Chondrocyte (in vitro differentiated cells): ENCODE results near the gene LGI4. TPM values are rescaled to one million over a fixed set of nuclear protein-coding genes. Genes with fewer than 3 reads are reported as not detected.
A peak's percentile ranks its signal among the peaks of the same experiment; 100 is the strongest.

ENCODE experiments used
- DNase-seq: peaks from one replicate; pipeline ENCODE4 v3.0.0; 2021; ENCODE audit warnings: mixed read lengths, low spot score
- H3K27ac Mint-ChIP-seq: one replicate; pipeline ENCODE4 v1.8.0; 2021; ENCODE audit warnings: mild to moderate bottlenecking, moderate library complexity, mixed read lengths; ENCODE audit not compliant: unreplicated experiment
- H3K27me3 Mint-ChIP-seq: 2 replicates; pipeline ENCODE4 v1.8.0; 2021; ENCODE audit warnings: low read depth, mixed read lengths
- H3K36me3 Mint-ChIP-seq: 2 replicates; pipeline ENCODE4 v1.8.0; 2021; ENCODE audit warnings: low read depth, mixed read lengths
- H3K4me1 Mint-ChIP-seq: 2 replicates; pipeline ENCODE4 v1.8.0; 2021; ENCODE audit warnings: low read depth, mild to moderate bottlenecking, mixed read lengths
- H3K4me3 Mint-ChIP-seq: one replicate; pipeline ENCODE4 v1.8.0; 2021; ENCODE audit warnings: mild to moderate bottlenecking, moderate library complexity, mixed read lengths; ENCODE audit not compliant: unreplicated experiment
- H3K9me3 Mint-ChIP-seq: 2 replicates; pipeline ENCODE4 v1.8.0; 2021; ENCODE audit warnings: low read depth, mixed read lengths
- total RNA-seq: library from RNA; stranded (reverse); gene quantifications from 3 replicates; pipeline ENCODE4 v1.2.1, GENCODE V29; 2021
- TF ChIP-seq, protein P1 (sequence below): fragments of 200-600 bp; sonication (generic); IDR thresholded peaks from 2 replicates; pipeline ENCODE4 v1.5.0; 2021; ENCODE audit warnings: antibody characterized with exemption, mild to moderate bottlenecking, moderate library complexity

Gene LGI4
- total RNA-seq, 1 donor from 2014 or later = 1.3 TPM

DNA sequence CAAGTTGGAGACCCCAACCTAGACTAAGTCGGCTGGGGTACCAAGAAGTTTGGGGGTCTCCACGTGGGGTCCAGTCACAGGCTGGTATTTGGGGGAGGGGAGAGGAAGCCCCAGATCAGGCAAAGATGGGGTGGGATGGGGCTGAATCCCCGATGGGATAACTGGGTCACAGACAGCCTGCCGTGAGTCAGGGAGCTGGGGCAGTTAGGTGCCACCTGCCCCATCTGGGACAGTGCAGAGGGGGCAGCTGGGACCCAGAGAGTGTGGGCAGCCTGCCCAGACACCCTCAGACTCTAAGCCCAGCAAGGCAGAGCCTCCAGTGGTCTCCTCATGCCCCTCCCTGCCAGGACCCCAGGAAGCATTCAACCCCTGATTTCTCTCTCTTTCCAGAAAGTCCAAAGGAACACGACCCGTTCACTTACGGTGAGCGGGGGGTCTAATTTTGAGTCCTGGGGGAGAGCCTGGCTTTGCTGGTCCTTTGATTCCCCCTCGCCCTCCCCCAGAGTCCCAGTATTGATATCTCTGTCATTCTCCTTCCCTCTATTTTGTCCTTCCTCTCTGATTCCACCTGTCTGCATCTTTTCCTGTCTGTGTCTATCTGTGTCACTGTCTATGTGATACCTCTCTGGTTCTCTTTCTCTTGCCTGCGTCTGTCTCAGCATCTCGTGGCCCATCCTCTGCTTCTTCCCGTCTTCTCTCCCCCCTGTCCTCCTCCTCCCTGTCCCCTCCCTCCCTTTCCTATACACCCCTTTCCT is 5.5 kb upstream of the LGI4 start:
- Mint-ChIP-seq H3K27ac (peak overlapping the region; percentile 49), H3K4me1 (peaks cover 52% of the 10 kb centered on the region), H3K27me3 (peaks cover 17% of the 10 kb centered on the region), H3K4me3 (peak overlapping the region; percentile 63), H3K36me3 (no peaks in the 10 kb centered on the region), H3K9me3 (no peaks in the 10 kb centered on the region)
- DNase-seq = no peak
- TF ChIP-seq, protein P1, sequence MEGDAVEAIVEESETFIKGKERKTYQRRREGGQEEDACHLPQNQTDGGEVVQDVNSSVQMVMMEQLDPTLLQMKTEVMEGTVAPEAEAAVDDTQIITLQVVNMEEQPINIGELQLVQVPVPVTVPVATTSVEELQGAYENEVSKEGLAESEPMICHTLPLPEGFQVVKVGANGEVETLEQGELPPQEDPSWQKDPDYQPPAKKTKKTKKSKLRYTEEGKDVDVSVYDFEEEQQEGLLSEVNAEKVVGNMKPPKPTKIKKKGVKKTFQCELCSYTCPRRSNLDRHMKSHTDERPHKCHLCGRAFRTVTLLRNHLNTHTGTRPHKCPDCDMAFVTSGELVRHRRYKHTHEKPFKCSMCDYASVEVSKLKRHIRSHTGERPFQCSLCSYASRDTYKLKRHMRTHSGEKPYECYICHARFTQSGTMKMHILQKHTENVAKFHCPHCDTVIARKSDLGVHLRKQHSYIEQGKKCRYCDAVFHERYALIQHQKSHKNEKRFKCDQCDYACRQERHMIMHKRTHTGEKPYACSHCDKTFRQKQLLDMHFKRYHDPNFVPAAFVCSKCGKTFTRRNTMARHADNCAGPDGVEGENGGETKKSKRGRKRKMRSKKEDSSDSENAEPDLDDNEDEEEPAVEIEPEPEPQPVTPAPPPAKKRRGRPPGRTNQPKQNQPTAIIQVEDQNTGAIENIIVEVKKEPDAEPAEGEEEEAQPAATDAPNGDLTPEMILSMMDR = no peak

DNA sequence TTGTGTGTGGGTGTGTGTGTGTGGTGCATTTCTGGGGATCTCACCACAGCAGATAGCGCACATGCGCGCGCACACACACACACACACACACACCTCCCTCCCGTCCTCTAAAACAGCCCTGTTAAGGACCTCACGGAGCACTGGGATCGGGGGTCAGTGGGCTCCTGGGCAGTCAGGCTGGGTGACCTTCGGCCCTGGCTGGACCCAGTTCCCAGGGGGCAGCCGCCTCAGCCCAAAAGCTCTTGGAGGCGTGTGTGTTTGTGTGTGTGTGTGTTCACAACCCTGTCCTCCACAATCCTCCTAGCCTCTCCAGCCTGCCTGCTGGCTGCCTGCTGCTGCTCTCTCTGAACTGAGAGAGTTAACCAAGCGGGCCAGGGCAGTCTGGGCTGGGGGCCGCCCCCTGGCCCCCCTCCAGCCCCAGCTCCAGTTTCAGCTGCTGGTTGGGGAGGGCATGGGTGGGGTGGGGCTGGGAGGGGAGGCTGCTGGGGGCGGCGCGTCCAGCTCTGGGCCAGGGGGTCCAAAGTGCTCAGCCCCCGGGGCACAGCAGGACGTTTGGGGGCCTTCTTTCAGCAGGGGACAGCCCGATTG is 3.5 kb upstream of the LGI4 start, which contains the start of gene FXYD1:
Gene FXYD1 (plus strand): TSS at position 520 of the 588 bp plus-strand sequence. CDS start 1,256 bp downstream, outside the sequence.
- no peak for DNase-seq
- H3K4me3 Mint-ChIP-seq = peak within 1 kb of the TSS; percentile 65
- peak within 1 kb of the TSS; percentile 82 for H3K27ac Mint-ChIP-seq

DNA sequence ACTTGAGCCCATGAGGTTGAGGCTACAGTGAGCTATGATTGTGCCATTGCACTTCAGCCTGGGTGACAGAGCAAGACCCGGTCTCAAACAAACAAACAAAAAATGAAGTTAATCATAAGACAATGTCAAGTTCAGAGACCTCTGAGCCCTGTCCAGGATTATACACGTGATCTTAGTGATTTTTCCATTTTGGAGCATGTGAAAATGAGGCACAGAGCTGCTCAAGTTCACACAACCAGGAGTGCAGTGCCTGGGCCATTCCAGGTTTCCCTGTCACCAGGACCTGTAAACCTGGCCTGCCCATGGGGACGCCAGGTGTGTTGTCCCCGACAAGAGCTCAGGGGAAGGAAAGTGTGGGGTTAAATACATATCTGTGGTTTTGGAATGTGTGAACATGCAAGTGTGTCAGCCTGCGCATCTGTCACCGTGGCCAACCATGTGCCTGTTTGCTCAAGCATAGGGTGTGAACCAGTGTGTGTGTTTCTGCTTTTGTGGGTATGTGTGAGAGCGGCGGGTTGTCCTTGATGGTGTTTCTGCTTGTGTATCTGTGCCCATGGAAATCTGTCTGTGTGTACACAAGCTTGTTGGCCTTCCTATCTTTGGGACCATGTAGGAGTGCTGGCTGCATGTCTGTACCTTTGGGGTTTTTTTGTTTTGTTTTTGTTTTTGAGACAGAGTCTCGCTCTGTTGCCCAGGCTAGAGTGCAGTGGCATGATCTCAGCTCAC is 2.3 kb upstream of the LGI4 start:
- no peak overlapping the region for H3K27ac Mint-ChIP-seq
- H3K9me3 Mint-ChIP-seq = no peaks in the 10 kb centered on the region
- no peak overlapping the region for H3K4me3 Mint-ChIP-seq
- DNase-seq = no peak
- peaks cover 45% of the 10 kb centered on the region for H3K4me1 Mint-ChIP-seq
- no peaks in the 10 kb centered on the region for H3K36me3 Mint-ChIP-seq
- H3K27me3 Mint-ChIP-seq = peaks cover 15% of the 10 kb centered on the region
- TF ChIP-seq, protein P1 = no peak

More for the DNA sequence above, 3.5 kb upstream of the LGI4 start, which contains the start of gene FXYD1:
- H3K36me3 Mint-ChIP-seq = no peaks in the 10 kb centered on the region
- peaks cover 45% of the 10 kb centered on the region for H3K4me1 Mint-ChIP-seq
- H3K27me3 Mint-ChIP-seq = peaks cover 15% of the 10 kb centered on the region
- no peaks in the 10 kb centered on the region for H3K9me3 Mint-ChIP-seq
- TF ChIP-seq, protein P1 = no peak

DNA sequence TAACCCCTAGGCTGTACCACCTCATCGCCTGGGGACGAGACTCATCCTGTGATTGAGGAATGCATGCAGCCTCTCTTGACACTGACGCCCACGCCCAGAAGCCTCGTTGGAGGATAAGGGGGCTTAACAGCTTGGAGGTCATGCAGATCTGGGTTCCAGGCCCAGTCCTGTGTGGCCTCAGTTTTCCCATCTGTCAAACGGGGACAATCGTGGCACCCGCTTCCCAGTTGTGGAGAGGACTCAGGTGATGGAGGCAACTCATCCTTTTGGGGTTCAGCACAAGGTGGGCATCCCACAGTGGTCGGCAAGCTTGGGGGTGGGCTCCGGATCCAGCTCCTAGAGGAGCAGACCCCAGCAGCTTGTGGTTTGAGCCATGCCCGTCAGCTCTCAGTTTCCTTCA is 1.4 kb upstream of the LGI4 start:
- Mint-ChIP-seq H3K27ac (no peak overlapping the region), H3K27me3 (peaks cover 8% of the 10 kb centered on the region), H3K4me3 (no peak overlapping the region), H3K4me1 (peaks cover 38% of the 10 kb centered on the region), H3K9me3 (no peaks in the 10 kb centered on the region), H3K36me3 (no peaks in the 10 kb centered on the region)
- no peak for DNase-seq
- TF ChIP-seq, protein P1 = no peak

DNA sequence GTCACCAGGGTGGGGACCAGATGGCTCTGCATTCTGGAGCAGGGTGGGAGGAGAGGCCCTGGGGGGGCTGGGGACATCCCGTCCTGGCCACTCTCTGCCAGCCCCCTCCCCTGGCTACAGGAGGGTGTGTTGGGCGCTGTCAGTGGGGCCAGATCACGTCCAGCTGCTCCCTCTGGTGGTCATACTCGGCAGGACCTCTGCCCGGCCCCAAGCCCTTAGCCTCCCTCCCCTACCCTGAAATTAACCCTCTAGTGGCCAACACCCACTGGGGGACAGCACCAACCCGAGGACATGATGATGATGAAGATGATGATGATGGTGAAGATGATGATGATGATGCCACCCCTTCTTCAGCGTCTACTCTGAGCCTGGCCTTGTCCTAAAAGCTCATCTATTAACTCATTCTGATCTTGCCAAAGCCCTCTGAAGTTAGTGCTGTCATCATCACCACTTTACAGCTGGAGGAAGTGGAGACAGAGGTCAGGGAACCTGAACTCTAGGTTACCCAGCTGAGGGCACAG is 590 bp upstream of the LGI4 start:
- Mint-ChIP-seq H3K4me1 (peaks cover 31% of the 10 kb centered on the region), H3K27me3 (peaks cover 6% of the 10 kb centered on the region), H3K4me3 (no peak overlapping the region), H3K36me3 (no peaks in the 10 kb centered on the region), H3K27ac (no peak overlapping the region), H3K9me3 (no peaks in the 10 kb centered on the region)
- DNase-seq = no peak
- TF ChIP-seq, protein P1 = peak; percentile 95
